Heart left ventricle (tissue), 13 donors: ENCODE results near the gene CAMTA1.

Experiments used
- POLR2A ChIP-seq, 2 donors: fragments of 450-650 bp; IDR thresholded peaks; one replicate each; pipeline ENCODE4 v1.6.1; 2017; ENCODE audit warnings: antibody characterized with exemption in 2 of 2, mild to moderate bottlenecking in 2 of 2, moderate library complexity in 2 of 2
- TF ChIP-seq, protein P1 (sequence below), 12 donors: fragments of 200-600 bp; sonication (generic) in 4 of 12; IDR thresholded peaks; one replicate each; pipeline versions ENCODE4 v1.5.0 to v1.8.0; 2018 to 2022; ENCODE audit warnings: antibody characterized with exemption in 12 of 12, mild to moderate bottlenecking in 5 of 12
- donor health status: ischemic (EF 13 %, LVEDD 7.1; RV severe dilation, severe dysfunction).
- donor health status: DM: no; HTN: yes; CAD: no.
- donor health status: DM: no; HTN: no; CAD: no.
- donor health status: ischemic (EF 25% LVEDD 6.9; RV normal size, moderate dysfunction).
- donor health status: ischemic (EF 25% LVEDD 5.7; RV mildly dilated, moderate dysfunction).
- donor health status: ischemic (EF 35%, LVEDD 5.7; RV mildly dilated, moderate dysfunction).
- donor health status: nonischemic (EF 11% LVEDD 7.7; RV severe dilation, severe dysfunction).
- donor health status: DM: yes; HTN: yes; CAD: no.
- donor health status: PGD.
- donor health status: ischemic (EF 29% LVEDD 5.4; RV normal size, mild dysfunction).
- donor health status: nonischemic (EF 23%, LVEDD 6.1; RV moderate dilation, normal function).

DNA sequence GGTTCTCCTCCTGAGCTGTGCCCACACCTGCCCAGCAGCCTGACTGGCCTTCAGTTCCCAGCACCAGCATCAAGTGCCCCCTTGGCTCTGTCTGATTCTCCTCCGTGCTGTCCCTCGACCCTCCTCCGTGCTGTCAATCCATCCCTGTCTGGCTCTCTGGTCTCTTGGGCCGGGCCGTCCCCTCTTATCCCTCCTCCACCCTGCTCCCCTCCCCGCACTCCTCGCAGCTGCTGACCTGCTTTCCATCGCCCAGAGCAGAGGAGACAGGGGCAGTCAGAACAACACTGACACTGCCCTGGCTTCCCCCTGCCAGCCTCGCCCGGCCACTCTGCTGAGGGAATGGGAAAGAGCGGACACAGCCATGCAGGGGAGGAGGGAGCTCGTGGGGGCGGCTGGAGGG is 267.4 kb downstream of the CAMTA1 start:
- TF ChIP-seq, protein P1, sequence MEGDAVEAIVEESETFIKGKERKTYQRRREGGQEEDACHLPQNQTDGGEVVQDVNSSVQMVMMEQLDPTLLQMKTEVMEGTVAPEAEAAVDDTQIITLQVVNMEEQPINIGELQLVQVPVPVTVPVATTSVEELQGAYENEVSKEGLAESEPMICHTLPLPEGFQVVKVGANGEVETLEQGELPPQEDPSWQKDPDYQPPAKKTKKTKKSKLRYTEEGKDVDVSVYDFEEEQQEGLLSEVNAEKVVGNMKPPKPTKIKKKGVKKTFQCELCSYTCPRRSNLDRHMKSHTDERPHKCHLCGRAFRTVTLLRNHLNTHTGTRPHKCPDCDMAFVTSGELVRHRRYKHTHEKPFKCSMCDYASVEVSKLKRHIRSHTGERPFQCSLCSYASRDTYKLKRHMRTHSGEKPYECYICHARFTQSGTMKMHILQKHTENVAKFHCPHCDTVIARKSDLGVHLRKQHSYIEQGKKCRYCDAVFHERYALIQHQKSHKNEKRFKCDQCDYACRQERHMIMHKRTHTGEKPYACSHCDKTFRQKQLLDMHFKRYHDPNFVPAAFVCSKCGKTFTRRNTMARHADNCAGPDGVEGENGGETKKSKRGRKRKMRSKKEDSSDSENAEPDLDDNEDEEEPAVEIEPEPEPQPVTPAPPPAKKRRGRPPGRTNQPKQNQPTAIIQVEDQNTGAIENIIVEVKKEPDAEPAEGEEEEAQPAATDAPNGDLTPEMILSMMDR (IDR thresholded peaks at IDR 0.05), result no peak
- no peak for TF ChIP-seq POLR2A (IDR thresholded peaks at IDR 0.05)
